Gastrocnemius medialis (tissue), 4 donors: ENCODE results near the gene BCL2. TPM values are rescaled to one million over a fixed set of nuclear protein-coding genes. Genes with fewer than 3 reads are reported as not detected.

Experiments used
- ATAC-seq, 2 donors: fragments of 150-250 bp; one replicate each; pipeline ENCODE4 v1.9.1; 2016
- DNase-seq, 2 donors: peaks; one replicate each; pipeline ENCODE4 v3.0.0-alpha.2; 2019
- H3K27ac ChIP-seq, 4 donors: fragments of 200-600 bp; sonication (generic); 1 replicate in 1 of 4; 2 replicates in 3 of 4; pipeline ENCODE4 v1.5.1; 2016 to 2018; ENCODE audit warnings: mild to moderate bottlenecking in 2 of 4, moderate library complexity in 1 of 4
- H3K27me3 ChIP-seq, 3 donors: fragments of 200-600 bp; sonication (generic) in 2 of 3; 1 replicate in 1 of 3; 2 replicates in 2 of 3; pipeline versions ENCODE4 v1.5.1 to v1.6.0; 2016 to 2019; ENCODE audit warnings: mild to moderate bottlenecking in 1 of 3, moderate library complexity in 1 of 3
- H3K36me3 ChIP-seq, 2 donors: fragments of 200-600 bp; sonication (generic) in 1 of 2; one replicate each; pipeline ENCODE4 v1.5.1; 2017 to 2018
- H3K4me1 ChIP-seq, 2 donors: fragments of 200-600 bp; sonication (generic) in 1 of 2; one replicate each; pipeline ENCODE4 v1.5.1; 2016 to 2017; ENCODE audit warnings: mild to moderate bottlenecking in 2 of 2
- H3K4me3 ChIP-seq, 4 donors: fragments of 200-600 bp; sonication (generic) in 3 of 4; 1 replicate in 1 of 4; 2 replicates in 3 of 4; pipeline ENCODE4 v1.5.1; 2016 to 2019; ENCODE audit warnings: mild to moderate bottlenecking in 2 of 4
- H3K9me3 ChIP-seq, 3 donors: fragments of 200-600 bp; sonication (generic) in 2 of 3; 1 replicate in 1 of 3; 2 replicates in 2 of 3; pipeline ENCODE4 v1.5.1; 2016 to 2019
- CTCF ChIP-seq, 5 experiments: fragments of 450-650 bp in 3 of 5; fragments of 200-600 bp in 2 of 5; sonication (generic) in 2 of 5; IDR thresholded peaks in 4 of 5; conservative IDR thresholded peaks in 1 of 5; 1 replicate in 4 of 5; 2 replicates in 1 of 5; pipeline ENCODE4 v1.5.1; 2016 to 2019; ENCODE audit warnings: antibody characterized with exemption in 5 of 5, mild to moderate bottlenecking in 3 of 5, moderate library complexity in 3 of 5
- POLR2A ChIP-seq, 2 donors: fragments of 450-650 bp; IDR thresholded peaks; one replicate each; pipeline ENCODE4 v1.6.1; 2017; ENCODE audit warnings: antibody characterized with exemption in 2 of 2, mild to moderate bottlenecking in 2 of 2, moderate library complexity in 2 of 2
- in situ Hi-C, 4 donors: fragments of 200-750 bp; cut with MboI; loops; one replicate each; pipeline versions ENCODE4 v1.15.0 to v1.8.0; 2017; ENCODE audit warnings: low sequenced_read_pairs in 4 of 4
- intact Hi-C: fragments of 100-400 bp; cut with DNase I; formaldehyde crosslinking; loops from one replicate; pipeline ENCODE4 v1.15.1; 2023; ENCODE audit warnings: low total_unique reads
- total RNA-seq, 4 donors: library from RNA; depleted of rRNA; stranded (reverse); fragments of >200 nt; gene quantifications; one replicate each; pipeline versions ENCODE4 v1.1.0 to v1.2.3, GENCODE V29; 2016

The BCL2 gene
- total RNA-seq, 4 donors from 2014 or later, result 6.2 to 20.4 (median 13.7) TPM

GRCh38 chr18:63095768-63096167, 223.8 kb downstream of the BCL2 start:
- no peak for TF ChIP-seq POLR2A (IDR thresholded peaks at IDR 0.05)
- TF ChIP-seq CTCF (IDR thresholded peaks at IDR 0.05 in 4 of 5, conservative IDR thresholded peaks at IDR 0.05 in 1 of 5), result no peak
- no peaks in the 10 kb centered on the region for H3K36me3 ChIP-seq
- H3K27ac ChIP-seq, result no peak overlapping the region
- no peaks in the 10 kb centered on the region for H3K27me3 ChIP-seq
- H3K4me1 ChIP-seq, result peaks cover 9 to 13% of the 10 kb centered on the region in 2 donors
- DNase-seq (no peak), ATAC-seq (no peak)
- in situ Hi-C loops (no loop called here), intact Hi-C loops (no loop called here)
- no peak overlapping the region for H3K4me3 ChIP-seq
- H3K9me3 ChIP-seq, result no peaks in the 10 kb centered on the region

GRCh38 chr18:63091671-63092364, 227.8 kb downstream of the BCL2 start:
- Histone ChIP-seq H3K4me3 (no peak overlapping the region), H3K36me3 (no peaks in the 10 kb centered on the region), H3K27ac (no peak overlapping the region), H3K27me3 (no peaks in the 10 kb centered on the region), H3K4me1 (no peaks in the 10 kb centered on the region), H3K9me3 (no peaks in the 10 kb centered on the region)
- in situ Hi-C loops (no loop called here), intact Hi-C loops (no loop called here)
- ATAC-seq (no peak), DNase-seq (no peak)
- TF ChIP-seq CTCF (IDR thresholded peaks at IDR 0.05 in 4 of 5, conservative IDR thresholded peaks at IDR 0.05 in 1 of 5) (no peak), POLR2A (IDR thresholded peaks at IDR 0.05) (no peak)

- H3K36me3 ChIP-seq, result no peaks in the 10 kb centered on the region
- intact Hi-C loops, result no loop called here
- DNase-seq (no peak), ATAC-seq (no peak)
- H3K27me3 ChIP-seq, result no peaks in the 10 kb centered on the region
- no peaks in the 10 kb centered on the region for H3K9me3 ChIP-seq
- in situ Hi-C loops, result no loop called here
- no peak for TF ChIP-seq CTCF (IDR thresholded peaks at IDR 0.05 in 4 of 5, conservative IDR thresholded peaks at IDR 0.05 in 1 of 5)
- no peak for TF ChIP-seq POLR2A (IDR thresholded peaks at IDR 0.05)
- H3K4me1 ChIP-seq, result no peaks in the 10 kb centered on the region
- no peak overlapping the region for H3K4me3 ChIP-seq
- no peak overlapping the region for H3K27ac ChIP-seq
These were observed 229.2 kb downstream of the BCL2 start for GRCh38 chr18:63090334-63090733.

GRCh38 chr18:63089041-63089440, 230.5 kb downstream of the BCL2 start:
- Histone ChIP-seq H3K36me3 (no peaks in the 10 kb centered on the region), H3K9me3 (no peaks in the 10 kb centered on the region), H3K27ac (no peak overlapping the region), H3K27me3 (no peaks in the 10 kb centered on the region), H3K4me1 (no peaks in the 10 kb centered on the region), H3K4me3 (no peak overlapping the region)
- ATAC-seq (no peak), DNase-seq (no peak)
- TF ChIP-seq POLR2A (IDR thresholded peaks at IDR 0.05), result no peak
- in situ Hi-C loops, result no loop called here
- intact Hi-C loops, result no loop called here

- Histone ChIP-seq H3K4me3 (no peak overlapping the region), H3K27me3 (no peaks in the 10 kb centered on the region), H3K9me3 (no peaks in the 10 kb centered on the region), H3K27ac (no peak overlapping the region), H3K36me3 (no peaks in the 10 kb centered on the region), H3K4me1 (no peaks in the 10 kb centered on the region)
- ATAC-seq (no peak), DNase-seq (no peak)
- intact Hi-C loops (no loop called here), in situ Hi-C loops (no loop called here)
- TF ChIP-seq POLR2A (IDR thresholded peaks at IDR 0.05), result no peak
- TF ChIP-seq CTCF (IDR thresholded peaks at IDR 0.05 in 4 of 5, conservative IDR thresholded peaks at IDR 0.05 in 1 of 5), result no peak
These were observed 231.3 kb downstream of the BCL2 start for GRCh38 chr18:63088262-63088661.
